ENCODE data around the gene TMEM134. TPM values are rescaled to one million over a fixed set of nuclear protein-coding genes. Genes with fewer than 3 reads are reported as not detected.

The TMEM134 gene
- total and polyA plus RNA-seq, 9 of the 15 experiments (the other 6 are each of a cell fraction or from before 2014, with no cell fraction given) = 0.63 to 48.4 (median 10.7) TPM

DNA sequence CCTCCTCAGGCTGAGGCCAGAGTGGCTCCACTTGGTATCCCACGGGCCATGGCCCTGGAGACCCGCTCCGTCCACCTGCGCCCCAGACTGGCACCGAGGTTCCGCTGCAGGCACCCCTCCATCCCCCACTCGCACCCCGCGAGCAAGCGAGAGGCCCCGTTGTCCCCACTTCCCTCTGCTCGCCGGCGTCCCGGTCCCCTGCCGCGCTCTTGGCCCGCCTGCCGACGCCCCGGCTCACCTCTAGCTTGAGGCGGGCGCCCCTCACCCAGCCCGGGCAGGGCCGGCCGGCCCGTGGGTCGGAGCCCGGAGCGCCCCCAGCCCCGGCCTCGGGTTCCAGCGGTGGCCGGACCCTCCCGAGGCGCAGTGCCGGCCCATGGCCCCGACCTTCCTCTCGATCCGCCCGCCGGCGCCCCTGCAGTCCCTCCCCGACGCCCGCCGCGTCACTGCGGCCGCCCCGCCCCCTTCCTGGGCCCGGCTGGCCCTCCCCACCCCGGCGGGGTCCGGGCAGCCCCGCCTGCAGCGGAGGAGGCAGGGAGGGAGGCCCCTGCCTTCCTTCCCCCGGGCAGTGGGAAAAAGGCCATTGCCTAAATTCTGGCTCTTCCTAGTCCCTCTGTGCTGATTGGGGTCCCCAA, 36.0 kb upstream of the TMEM134 start, which contains the start of gene PITPNM1 (continued):
- TF ChIP-seq, protein P1, sequence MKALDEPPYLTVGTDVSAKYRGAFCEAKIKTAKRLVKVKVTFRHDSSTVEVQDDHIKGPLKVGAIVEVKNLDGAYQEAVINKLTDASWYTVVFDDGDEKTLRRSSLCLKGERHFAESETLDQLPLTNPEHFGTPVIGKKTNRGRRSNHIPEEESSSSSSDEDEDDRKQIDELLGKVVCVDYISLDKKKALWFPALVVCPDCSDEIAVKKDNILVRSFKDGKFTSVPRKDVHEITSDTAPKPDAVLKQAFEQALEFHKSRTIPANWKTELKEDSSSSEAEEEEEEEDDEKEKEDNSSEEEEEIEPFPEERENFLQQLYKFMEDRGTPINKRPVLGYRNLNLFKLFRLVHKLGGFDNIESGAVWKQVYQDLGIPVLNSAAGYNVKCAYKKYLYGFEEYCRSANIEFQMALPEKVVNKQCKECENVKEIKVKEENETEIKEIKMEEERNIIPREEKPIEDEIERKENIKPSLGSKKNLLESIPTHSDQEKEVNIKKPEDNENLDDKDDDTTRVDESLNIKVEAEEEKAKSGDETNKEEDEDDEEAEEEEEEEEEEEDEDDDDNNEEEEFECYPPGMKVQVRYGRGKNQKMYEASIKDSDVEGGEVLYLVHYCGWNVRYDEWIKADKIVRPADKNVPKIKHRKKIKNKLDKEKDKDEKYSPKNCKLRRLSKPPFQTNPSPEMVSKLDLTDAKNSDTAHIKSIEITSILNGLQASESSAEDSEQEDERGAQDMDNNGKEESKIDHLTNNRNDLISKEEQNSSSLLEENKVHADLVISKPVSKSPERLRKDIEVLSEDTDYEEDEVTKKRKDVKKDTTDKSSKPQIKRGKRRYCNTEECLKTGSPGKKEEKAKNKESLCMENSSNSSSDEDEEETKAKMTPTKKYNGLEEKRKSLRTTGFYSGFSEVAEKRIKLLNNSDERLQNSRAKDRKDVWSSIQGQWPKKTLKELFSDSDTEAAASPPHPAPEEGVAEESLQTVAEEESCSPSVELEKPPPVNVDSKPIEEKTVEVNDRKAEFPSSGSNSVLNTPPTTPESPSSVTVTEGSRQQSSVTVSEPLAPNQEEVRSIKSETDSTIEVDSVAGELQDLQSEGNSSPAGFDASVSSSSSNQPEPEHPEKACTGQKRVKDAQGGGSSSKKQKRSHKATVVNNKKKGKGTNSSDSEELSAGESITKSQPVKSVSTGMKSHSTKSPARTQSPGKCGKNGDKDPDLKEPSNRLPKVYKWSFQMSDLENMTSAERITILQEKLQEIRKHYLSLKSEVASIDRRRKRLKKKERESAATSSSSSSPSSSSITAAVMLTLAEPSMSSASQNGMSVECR (CRISPR knock-in tag; IDR thresholded peaks at IDR 0.05) = peak; percentile 4
- TF ChIP-seq NFYB (IDR thresholded peaks at IDR 0.05; ENCODE audit: extremely low read depth, insufficient read length) (no peak), PKNOX1 (IDR thresholded peaks at IDR 0.05) (no peak), HMGN3 (IDR thresholded peaks at IDR 0.05; ENCODE audit: borderline replicate concordance, extremely low read depth, insufficient read length, low read depth, low read length) (peak; percentile 53), NONO (IDR thresholded peaks at IDR 0.05; ENCODE audit: low read depth in 2 of 2, low read length in 1 of 2) (peak in 1 of 2 experiments; percentile 18; a peak in 1 of 4 replicates), ZBTB11 (CRISPR knock-in tag; IDR thresholded peaks at IDR 0.05) (peak in 1 of 3 experiments; percentile 72; a peak in 2 of 6 replicates), GABPA (tag; conservative IDR thresholded peaks at IDR 0.05; ENCODE audit: low read depth) (peak; percentile 49), ZNF395 (CRISPR knock-in tag; IDR thresholded peaks at IDR 0.05) (0 out of 2 replicates have a peak, but pooled peaks have one; percentile 55), PHF8 (IDR thresholded peaks at IDR 0.05; ENCODE audit: borderline replicate concordance, low read length) (peak; percentile 63; the same call in 1 of the 2 replicates), ZNF583 (CRISPR knock-in tag; IDR thresholded peaks at IDR 0.05) (0 out of 2 replicates have a peak, but pooled peaks have one; percentile 17)
- TF ChIP-seq, protein P2, sequence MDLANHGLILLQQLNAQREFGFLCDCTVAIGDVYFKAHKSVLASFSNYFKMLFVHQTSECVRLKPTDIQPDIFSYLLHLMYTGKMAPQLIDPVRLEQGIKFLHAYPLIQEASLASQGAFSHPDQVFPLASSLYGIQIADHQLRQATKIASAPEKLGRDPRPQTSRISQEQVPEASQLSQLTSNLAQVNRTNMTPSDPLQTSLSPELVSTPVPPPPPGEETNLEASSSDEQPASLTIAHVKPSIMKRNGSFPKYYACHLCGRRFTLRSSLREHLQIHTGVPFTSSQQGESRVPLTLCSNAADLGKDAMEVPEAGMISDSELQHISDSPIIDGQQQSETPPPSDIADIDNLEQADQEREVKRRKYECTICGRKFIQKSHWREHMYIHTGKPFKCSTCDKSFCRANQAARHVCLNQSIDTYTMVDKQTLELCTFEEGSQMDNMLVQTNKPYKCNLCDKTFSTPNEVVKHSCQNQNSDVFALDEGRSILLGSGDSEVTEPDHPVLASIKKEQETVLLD (IDR thresholded peaks at IDR 0.05) = 0 out of 2 replicates have a peak, but pooled peaks have one; percentile 5

All from K562 (cell line).